HepG2 (cell line): ENCODE data around the gene BEST2. TPM values are rescaled to one million over a fixed set of nuclear protein-coding genes. Genes with fewer than 3 reads are reported as not detected.
A peak's percentile ranks its signal among the peaks of the same experiment; 100 is the strongest.

Source experiments
- CENPT ChIP-seq: sonication (generic); formaldehyde crosslinking; IDR thresholded peaks from 2 replicates; pipeline ENCODE4 v1.8.0; 2022; ENCODE audit warnings: low read depth, mild to moderate bottlenecking, moderate library complexity, missing genetic modification reagents
- CREB3 ChIP-seq: sonication (generic); formaldehyde crosslinking; IDR thresholded peaks from 2 replicates; pipeline ENCODE4 v1.5.0; 2020; ENCODE audit warnings: missing genetic modification reagents
- HDAC6 ChIP-seq: fragments of 200-600 bp; sonication (generic); IDR thresholded peaks from 2 replicates; pipeline ENCODE4 v1.7.0; 2017; ENCODE audit warnings: mild to moderate bottlenecking, antibody characterized with exemption, low read length, low read depth
- MAFK ChIP-seq, 2 experiments: IDR thresholded peaks in 1 of 2; conservative IDR thresholded peaks in 1 of 2; 2 replicates each; pipeline ENCODE4 v1.6.1; 2011; ENCODE audit warnings: improper control_type of control experiment in 2 of 2, low read length in 2 of 2
- NFKBIZ ChIP-seq: IDR thresholded peaks from 2 replicates; pipeline ENCODE4 v1.6.1; 2018; ENCODE audit warnings: missing genetic modification reagents, missing compliant biosample characterization
- PRDM15 ChIP-seq: sonication (generic); formaldehyde crosslinking; IDR thresholded peaks from 2 replicates; pipeline ENCODE4 v1.4.0; 2020; ENCODE audit warnings: missing genetic modification reagents
- SETDB1 ChIP-seq: sonication (generic); formaldehyde crosslinking; IDR thresholded peaks from 2 replicates; pipeline ENCODE4 v1.5.1; 2020; ENCODE audit warnings: missing genetic modification reagents, mild to moderate bottlenecking, borderline replicate concordance
- SRSF4 ChIP-seq: fragments of 200-400 bp; formaldehyde crosslinking; IDR thresholded peaks from one replicate; pipeline ENCODE4 v1.6.1; 2018; ENCODE audit warnings: mild to moderate bottlenecking, low read depth, low read length, moderate library complexity; ENCODE audit not compliant: poor library complexity, severe bottlenecking
- TRIM24 ChIP-seq: sonication (generic); formaldehyde crosslinking; IDR thresholded peaks from 2 replicates; pipeline ENCODE4 v1.8.0; 2022; ENCODE audit warnings: mild to moderate bottlenecking, missing genetic modification reagents
- ZBTB34 ChIP-seq: sonication (generic); formaldehyde crosslinking; IDR thresholded peaks from 2 replicates; pipeline ENCODE4 v1.8.0; 2022; ENCODE audit warnings: mild to moderate bottlenecking, missing genetic modification reagents
- ZBTB37 ChIP-seq: sonication (generic); formaldehyde crosslinking; IDR thresholded peaks from 2 replicates; pipeline ENCODE4 v1.4.0; 2020; ENCODE audit warnings: mild to moderate bottlenecking, missing genetic modification reagents
- ZNF296 ChIP-seq: sonication (generic); formaldehyde crosslinking; conservative IDR thresholded peaks from 2 replicates; pipeline ENCODE4 v1.5.0; 2020; ENCODE audit warnings: mild to moderate bottlenecking, missing genetic modification reagents
- ZNF878 ChIP-seq: sonication (generic); formaldehyde crosslinking; IDR thresholded peaks from 2 replicates; pipeline ENCODE4 v1.8.1; 2023; ENCODE audit warnings: mild to moderate bottlenecking, missing genetic modification reagents, moderate library complexity
- polyA plus RNA-seq, 8 experiments: library from polyadenylated mRNA; depleted of rRNA in 3 of 8; stranded (reverse) in 7 of 8; unstranded in 1 of 8; fragments of >200 nt; fragmentation: Illumina TruSeq in 4 of 8; extraction: Trizol in 4 of 8; gene quantifications; 2 replicates each; pipeline versions ENCODE4 v1.2.1 to v1.2.3, GENCODE V29; 2011 to 2016; ENCODE audit warnings: low read depth in 4 of 8, missing spikeins in 1 of 8, mixed read lengths in 1 of 8; ENCODE audit not compliant: insufficient read depth in 1 of 8
- total RNA-seq, 5 experiments: library from RNA; depleted of rRNA; stranded (reverse); fragments of >200 nt; fragmentation: Illumina TruSeq; extraction: Trizol; gene quantifications; 2 replicates each; pipeline ENCODE4 v1.2.3, GENCODE V29; 2016; ENCODE audit warnings: low read depth in 1 of 5

BEST2 gene
- total and polyA plus RNA-seq, 2 of the 13 experiments (the other 11 are each of a cell fraction or from before 2014, with no cell fraction given) = not detected

GRCh38 chr19:12766051-12766521 is 14.5 kb downstream of the BEST2 start (continued):
- no peak for TF ChIP-seq CREB3 (CRISPR knock-in tag)
- TF ChIP-seq PRDM15 = 0 out of 2 replicates have a peak, but pooled peaks have one; percentile 31
- TF ChIP-seq ZNF878 (CRISPR knock-in tag) = no peak
- TF ChIP-seq CENPT (CRISPR knock-in tag) = no peak
- TF ChIP-seq SRSF4 = no peak
- no peak for TF ChIP-seq NFKBIZ
- no peak for TF ChIP-seq TRIM24 (CRISPR knock-in tag)
- no peak for TF ChIP-seq SETDB1 (CRISPR knock-in tag)
- TF ChIP-seq HDAC6 = no peak
- no peak for TF ChIP-seq ZNF296 (CRISPR knock-in tag)
- no peak for TF ChIP-seq ZBTB37
- no peak for TF ChIP-seq ZBTB34 (CRISPR knock-in tag)
- TF ChIP-seq MAFK (conservative IDR thresholded peaks at IDR 0.05 in 1 of 2, IDR thresholded peaks at IDR 0.05 in 1 of 2; ENCODE audit: low read length in 2 of 2) = no peak
